Pulmonary artery endothelial cell (primary cell): ENCODE data around the gene FSHR. TPM values are rescaled to one million over a fixed set of nuclear protein-coding genes. Genes with fewer than 3 reads are reported as not detected.

Source experiments
- DNase-seq: peaks from one replicate; pipeline ENCODE4 v3.0.0-alpha.2; 2011; ENCODE audit warnings: low read depth, low spot score
- total RNA-seq: library from RNA; depleted of rRNA; stranded (reverse); fragments of >200 nt; gene quantifications from 2 replicates; pipeline ENCODE4 v1.2.3, GENCODE V29; 2014

Gene FSHR
- total RNA-seq, 1 donor from 2014 or later, result not detected

DNA sequence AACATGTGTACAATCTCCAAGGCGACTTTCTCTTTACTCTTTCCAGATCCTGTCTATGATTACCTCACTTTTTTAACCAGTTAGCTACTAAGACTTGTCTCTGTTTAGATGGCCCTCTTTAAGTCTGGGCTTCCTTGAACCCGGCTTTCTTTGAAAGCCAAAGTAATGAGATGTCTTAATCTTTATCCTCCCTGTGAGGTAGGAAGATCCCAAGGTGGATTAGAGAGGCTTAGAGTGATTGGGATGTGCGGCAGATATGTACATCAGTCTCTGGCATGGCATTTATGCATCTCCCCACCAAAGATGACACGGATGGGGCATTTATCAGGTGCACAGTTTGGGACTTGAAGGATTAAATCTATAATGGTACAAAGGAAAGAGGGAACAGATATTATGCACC, 186.3 kb downstream of the FSHR start:
- DNase-seq, result no peak

DNA sequence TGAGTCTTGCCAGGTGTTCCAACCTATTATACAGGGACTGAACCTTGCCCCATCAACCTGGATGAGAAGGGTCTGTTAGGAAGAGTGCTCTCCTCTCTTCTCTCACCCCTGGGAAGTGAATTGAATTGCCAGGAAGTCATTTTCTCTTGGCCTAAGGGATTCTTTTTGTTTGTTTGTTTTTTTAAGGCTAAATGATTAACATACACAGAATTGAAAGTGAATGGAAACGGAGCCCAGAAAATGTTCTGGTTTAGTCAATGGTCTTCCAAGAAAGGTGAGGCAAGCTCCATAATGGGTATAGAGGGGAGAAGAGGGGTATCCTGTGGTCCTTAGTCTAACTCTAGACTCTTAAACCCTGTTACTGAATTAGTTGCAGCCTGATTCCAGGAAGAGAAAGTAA, 189.1 kb downstream of the FSHR start:
- no peak for DNase-seq

GRCh38 chr2:48961009-48961408, 193.3 kb downstream of the FSHR start:
- DNase-seq, result no peak

GRCh38 chr2:48954935-48955334, 199.4 kb downstream of the FSHR start:
- no peak for DNase-seq

DNA sequence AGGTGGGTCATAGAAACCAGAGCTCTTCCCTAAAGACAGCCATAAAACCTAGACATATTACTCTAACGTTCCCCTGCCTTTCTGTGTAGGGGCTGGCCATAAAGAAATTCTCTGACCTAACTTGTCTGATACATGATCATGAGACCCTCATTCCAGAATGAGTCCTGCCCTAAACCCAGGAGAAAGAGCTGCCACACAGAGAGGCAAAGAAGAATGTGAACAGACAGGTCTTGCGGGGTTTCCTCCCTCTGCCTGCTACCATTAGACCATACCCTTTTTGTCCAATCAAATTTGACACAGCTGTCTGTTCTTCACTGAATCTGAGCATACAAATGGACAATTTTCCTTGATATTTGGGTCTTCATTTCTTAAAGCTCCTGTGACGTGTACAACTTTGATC, 200.0 kb downstream of the FSHR start:
- no peak for DNase-seq

- DNase-seq, result no peak
Observed at GRCh38 chr2:48952614-48953013, 201.7 kb downstream of the FSHR start.

GRCh38 chr2:48952143-48952542, 202.2 kb downstream of the FSHR start:
- DNase-seq, result no peak

DNA sequence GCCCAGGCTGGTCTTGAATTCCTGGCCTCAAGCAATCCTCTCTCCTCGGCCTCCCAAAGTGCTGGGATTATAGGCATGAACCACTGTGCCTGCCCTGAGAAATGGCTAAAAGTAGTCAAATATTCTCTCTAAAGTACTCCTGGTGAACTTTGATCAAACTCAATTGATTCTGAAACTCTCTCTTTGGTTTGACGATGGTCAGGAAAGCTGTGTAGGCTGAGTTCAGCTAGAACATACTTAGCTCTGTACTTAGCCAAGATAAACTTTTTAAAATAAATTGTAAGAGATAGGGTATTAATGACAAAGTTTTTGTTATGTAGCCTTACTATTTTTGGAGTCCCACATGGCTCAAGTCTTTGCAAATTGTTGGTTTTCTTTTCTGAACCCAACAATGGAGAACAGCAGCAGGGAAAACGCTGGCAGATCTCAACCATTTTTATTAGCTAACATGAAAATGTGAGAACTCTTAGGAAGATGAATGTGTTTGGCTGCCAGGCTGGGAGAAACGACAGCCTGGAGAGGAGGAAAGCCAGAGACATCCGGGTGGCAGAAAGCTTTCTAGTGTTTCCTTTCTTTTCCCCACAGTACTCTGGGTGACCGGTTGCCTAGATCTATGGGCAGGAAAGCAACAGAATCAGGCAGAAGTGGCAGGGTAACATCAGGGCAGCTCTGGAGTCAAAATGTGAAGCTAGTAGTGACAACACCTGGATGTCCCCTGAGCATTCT, 205.8 kb downstream of the FSHR start:
- no peak for DNase-seq

DNA sequence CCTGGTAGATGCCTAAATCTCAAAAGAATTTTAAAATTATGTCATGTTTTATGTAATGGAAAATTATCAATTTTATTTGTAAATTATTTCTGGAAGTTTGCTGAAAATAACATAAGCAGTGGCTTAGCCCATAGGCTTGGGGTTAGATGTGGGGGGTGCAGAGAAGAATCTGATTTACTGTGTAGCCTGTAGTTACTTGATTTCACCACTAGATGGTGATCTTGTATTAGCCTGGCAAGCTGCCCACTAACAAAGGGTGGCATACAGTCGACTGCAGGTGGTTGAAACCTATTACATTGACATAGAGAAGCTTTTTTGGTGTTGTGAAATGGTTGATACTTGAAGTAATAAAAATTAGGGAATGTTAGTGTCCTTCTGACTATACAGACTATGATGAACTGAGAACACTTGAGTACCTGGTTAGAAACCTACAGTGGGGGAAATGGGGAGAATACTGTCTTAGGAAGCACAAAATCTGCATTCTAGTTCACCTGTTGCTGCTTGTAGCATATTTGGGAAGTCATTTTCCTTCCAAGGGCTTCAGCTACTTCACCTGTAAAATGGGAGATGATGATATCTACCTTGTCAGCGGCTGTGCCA, 207.8 kb downstream of the FSHR start:
- no peak for DNase-seq

DNA sequence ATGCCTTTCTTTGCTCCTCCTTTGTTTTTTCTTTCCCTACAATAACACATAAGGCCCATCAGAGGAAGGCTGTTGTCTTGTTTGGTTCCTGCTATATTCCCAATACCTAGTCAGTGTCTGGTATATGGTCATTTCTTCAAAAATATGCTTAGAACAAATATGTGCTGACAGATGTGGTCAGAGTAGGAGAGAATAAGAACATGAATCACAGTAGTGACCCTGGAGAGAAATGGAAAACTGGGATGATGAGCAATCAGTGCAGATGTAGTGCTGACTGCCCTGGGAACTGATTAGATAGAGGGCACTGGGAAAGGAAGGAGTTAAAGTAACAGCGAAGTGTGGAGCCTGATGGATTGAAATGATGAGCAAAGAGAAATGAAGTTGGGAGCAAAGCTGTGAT, 209.4 kb downstream of the FSHR start:
- no peak for DNase-seq

DNA sequence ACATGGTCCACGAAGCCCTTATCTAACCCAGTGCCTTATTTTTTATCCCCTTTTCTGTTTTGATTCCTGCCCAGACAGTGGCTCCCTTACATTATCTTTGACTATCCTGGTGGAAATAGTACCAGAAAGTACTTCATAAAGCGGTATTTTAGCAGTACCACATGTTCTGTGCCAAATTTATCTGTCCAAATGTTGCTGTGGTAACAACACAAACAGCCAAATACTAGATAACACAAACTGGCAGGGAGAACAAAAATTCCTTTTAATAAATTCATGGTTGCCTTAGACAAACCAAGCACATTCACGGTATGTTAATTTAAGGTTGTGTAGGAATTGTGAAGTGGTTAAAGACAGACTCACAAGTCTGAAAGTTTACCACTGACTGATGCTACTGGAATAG, 210.9 kb downstream of the FSHR start:
- DNase-seq, result no peak

DNA sequence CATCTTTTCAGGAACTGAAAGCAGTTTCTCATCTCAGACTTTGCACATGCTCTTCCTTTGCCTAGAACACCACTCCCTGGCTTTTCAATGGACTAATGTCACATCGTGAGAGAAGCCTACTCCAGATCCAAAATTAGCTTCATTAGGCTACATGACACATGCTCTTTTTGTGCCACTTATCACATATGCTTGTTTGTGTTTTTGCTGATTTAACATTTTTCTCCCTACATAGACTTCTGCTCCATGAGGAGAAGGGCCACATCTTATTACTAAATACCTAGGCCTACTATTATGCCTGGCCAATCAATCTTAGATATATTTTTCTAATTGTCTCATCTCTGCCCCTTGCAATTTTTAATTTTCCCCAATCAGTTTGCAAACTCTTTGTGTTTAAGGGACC, 212.4 kb downstream of the FSHR start:
- no peak for DNase-seq

GRCh38 chr2:48941456-48941855, 212.9 kb downstream of the FSHR start:
- no peak for DNase-seq

DNA sequence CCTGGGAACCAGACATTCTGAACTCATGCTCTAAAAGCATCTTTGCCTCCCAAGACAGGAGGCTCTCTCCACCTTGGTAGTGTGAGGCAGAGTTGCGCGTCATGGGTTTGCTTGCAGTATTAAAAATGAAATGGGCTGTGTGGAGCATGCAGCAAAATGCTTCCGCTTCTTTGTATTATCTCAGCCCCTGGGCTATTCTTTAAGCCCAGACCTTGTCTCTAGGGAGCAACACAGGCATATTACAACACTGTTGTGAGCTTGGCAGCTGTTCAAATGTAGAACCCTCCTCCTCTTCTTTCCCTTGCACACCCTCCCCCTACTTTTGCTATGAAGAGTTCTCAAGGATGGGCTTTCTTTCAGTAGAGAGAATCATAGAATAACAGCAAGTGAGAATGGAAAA, 213.7 kb downstream of the FSHR start:
- DNase-seq, result no peak

GRCh38 chr2:48939232-48939631, 215.1 kb downstream of the FSHR start:
- no peak for DNase-seq

GRCh38 chr2:48938231-48938630, 216.1 kb downstream of the FSHR start:
- no peak for DNase-seq

DNA sequence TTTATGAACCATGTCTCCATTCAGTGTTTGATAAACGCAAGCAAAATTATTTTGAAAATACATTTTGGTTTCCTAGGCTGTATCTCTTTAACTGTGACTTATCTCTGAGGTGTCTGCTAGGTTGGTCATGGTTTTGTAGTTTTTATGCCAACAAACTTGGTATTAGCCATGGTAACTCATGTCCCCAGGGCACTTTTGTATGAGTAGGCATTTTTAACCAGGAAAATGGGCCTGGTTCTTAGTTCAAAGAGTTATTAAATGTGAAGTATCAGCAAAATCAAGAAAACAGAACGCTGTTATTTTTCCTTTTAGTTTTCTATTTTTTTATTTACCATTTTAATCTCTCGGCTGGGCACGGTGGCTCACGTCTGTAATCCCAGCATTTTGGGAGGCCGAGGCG, 219.5 kb downstream of the FSHR start:
- DNase-seq, result no peak

DNA sequence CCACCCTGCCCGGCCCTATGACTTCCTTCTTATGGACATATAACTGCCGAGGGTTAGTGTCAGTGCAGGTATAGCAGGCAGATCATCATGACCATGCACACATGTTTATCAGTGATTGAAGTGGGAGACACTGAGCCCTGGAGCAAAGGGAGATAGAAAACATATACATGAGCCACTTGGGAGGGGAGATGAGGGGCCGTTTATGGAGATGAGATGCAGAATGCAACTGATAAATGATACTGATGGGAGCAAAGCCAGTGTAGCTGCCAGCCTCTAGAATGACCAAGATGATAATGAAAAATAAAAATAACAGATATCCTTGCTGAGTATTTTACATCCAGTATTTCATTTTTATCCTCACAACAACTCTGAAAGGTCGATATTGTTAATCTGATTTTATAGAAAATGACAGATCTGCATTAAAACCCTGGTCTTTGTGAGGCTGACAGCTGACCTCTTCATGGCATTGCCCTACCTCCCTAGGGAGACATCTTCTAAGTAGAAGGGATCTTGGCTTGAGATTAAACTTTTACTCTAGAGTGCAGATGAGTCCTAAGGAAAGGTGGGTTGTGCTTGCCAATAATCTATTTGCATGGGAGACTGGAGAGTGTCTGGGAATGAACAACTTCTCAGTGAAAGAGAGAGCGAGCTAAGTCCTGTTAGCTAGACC, 220.4 kb downstream of the FSHR start:
- DNase-seq, result no peak

DNA sequence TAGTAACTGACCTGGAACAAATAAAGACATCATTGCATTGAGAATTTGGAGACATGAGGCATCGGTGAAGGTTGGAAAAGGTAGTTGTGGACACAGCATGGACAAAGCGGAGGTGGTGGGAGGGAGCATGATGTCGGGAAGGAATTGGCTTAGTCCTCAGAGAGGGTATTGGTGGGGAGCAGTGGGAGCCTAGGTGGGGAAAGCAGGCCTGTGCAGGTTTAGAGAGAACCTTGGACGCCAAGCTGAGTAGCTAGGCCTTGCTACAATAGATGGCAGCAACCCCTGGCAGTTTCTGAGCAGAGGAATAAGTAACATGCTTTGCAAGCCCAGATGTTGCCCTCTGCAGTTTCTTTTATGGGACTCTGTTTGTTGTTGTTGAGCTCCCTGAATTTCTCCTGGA, 221.6 kb downstream of the FSHR start:
- no peak for DNase-seq

GRCh38 chr2:48929571-48930301, 224.6 kb downstream of the FSHR start:
- no peak for DNase-seq

DNA sequence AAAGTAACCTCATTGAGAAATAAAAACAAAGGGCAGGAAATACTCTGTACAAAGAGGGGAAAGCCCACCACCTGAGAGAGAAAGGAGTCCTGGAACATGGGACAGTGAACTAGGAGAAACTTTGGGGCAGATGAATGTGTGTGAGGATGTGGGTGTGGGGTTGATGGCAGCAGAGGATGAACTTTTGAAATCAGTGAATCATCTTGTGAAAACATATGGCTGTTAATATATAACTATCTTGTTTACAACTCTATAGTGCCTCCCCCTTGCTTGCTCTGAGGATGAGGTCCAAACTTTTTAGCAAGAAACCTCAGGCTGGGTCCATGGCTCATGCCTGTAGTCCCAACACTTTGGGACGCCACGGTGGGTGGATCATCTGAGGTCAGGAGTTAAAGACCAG, 227.0 kb downstream of the FSHR start:
- DNase-seq, result no peak

DNA sequence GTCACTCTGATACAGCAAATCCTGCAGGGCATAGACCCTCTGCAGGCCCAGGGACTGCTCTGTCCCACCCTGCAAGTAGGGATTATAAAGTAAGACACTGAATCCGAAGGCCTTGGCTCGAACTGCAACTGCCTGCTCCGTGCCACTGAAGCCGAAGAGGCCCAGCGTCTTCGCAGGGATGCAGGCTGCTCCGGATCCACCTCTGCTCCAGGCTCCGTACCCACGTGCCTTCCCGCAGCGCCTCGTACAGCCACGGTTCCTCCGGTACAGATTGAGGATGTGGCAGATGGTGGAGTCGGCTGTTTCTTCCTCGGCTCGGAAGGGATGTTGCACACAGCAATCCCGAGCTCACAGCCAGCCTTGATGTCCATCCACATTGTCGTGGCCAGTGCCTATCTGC, 238.4 kb downstream of the FSHR start:
- no peak for DNase-seq
